ENCODE results near the gene RB1.
"Not testable (repeated sequence)": the region's sequence is repeated elsewhere in the genome, so short reads cannot be mapped to it uniquely, and the experiment has no call there.

The RB1 gene

DNA sequence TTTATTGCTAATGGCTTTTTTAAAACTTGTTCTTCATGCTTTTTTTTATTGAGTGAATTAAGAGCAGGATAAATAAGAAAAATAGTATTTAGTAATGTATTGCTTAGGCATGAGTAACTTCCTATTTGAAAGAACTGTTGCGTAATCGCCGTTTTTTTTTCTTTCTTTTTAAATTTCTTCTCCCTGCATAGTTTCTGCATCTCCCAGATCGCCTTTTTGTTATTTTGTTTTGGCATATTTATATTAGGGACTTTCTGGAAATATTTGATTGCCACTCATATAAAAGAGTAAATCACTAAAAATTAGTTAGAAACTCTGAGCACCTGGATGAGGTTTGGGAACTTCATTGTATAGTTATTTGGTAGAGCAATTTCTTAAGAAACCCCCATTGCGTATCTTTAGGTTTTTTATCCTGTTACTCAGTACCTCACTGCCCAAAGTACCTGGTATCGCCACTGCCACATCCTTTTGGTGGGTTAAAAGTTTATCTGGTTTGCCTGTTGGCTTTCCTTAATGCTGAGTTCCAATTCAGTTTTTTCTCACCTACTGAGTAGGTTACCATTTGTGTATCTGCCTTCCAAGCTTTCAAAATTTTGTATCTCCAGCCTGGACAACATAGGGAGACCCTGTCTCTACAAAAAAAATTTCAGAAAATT lies 145.5 kb downstream of the RB1 start:
- peak; percentile 29 for DNase-seq (ENCODE audit: low read depth, low spot score)

DNA sequence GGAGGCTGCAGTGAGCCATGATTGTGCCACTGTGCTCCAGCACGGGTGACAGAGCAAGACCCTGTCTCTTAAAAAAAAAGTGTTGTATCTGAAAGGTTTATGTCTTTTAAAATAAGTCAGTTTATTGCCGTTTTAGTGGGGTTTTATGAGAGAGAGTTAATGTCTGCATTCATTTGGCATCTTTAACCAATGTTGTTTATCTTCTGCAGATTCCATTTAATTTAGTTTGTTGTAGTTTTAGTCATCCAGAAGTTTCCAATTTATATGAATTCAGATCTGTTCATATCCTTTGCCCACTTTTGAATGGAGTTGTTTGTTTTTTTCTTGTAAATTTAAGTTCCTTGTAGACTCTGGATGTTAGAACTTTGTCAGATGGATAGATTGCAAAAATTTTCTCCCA lies 146.1 kb downstream of the RB1 start:
- DNase-seq (ENCODE audit: low read depth, low spot score), result no peak

GRCh38 chr13:48451196-48451595 lies 147.6 kb downstream of the RB1 start:
- not testable (repeated sequence) for DNase-seq (ENCODE audit: low read depth, low spot score)

- DNase-seq (ENCODE audit: low read depth, low spot score), result no peak
These were observed 153.0 kb downstream of the RB1 start for GRCh38 chr13:48456546-48456945.

DNA sequence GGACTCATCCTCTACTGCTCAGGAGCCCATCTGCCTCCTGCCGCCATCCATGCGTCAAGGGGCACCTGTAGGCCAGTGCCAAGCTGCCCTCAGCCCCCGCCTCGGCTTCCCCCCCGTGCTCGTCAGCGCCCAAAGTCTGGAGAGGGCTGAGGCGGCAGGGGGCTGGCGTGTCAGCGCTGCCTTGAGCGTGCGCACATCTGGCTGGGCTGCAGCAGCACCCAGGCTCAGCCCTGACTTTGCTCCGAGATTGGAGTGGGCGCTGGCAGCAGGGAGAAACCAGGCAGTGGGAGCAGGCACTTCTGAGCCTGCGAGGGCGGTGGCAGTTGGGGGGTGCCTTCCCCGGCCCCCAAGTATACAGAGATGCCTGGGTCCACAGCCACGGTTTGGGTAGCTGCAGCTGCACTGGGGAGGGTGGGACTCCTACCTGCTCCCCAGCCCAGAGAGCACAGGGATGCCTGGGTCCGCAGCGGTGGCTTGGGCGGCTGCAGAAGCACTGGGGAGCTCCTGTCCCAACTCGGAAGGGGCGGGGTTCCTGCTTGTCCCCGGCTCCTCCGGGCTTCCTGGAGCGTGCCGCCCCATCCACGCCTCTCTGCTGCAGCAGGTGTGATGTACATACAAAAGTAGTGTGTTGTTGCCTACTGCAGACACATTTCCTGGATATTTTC lies 154.2 kb downstream of the RB1 start:
- no peak for DNase-seq (ENCODE audit: low read depth, low spot score)

DNA sequence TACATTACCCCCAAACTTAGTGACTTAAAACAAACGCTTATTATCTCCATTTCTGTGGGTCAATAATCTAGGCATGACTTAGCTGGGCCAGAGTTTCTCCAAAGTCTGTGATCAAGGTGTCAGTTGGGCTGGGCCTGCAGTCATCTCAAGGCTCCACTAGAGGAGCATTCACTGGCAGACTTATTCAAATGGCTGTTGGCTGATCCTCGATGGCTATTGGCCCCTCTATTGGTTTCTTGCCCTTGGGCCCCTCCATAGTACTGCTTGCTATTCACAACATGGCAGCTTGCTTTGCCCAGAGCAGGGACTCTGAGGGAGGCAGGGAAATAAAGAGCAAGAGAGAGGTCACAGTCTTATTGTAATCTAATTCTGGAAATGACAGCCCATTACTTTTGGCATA lies 171.7 kb downstream of the RB1 start:
- DNase-seq (ENCODE audit: low read depth, low spot score), result no peak

DNA sequence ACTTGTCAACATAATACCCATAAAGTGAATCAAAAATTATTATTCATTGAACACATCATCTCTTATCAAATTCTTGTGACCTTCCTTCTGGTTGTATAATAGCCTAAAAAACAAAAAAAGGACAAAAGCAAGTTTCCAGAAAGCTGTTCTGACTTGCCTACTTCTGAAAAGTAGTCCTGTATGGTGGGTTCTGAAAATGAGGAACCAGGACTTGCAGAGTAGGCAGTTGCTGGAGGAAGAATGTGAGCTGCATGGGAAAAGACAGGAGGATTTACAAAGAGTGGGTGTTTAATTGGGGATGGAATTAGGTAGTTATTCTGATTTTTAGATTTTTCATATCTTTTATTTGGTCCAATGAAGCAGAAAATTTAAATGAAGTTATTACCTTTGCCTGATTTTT lies 172.7 kb downstream of the RB1 start:
- DNase-seq (ENCODE audit: low read depth, low spot score), result no peak

GRCh38 chr13:48476686-48477085 lies 173.1 kb downstream of the RB1 start:
- DNase-seq (ENCODE audit: low read depth, low spot score), result no peak

DNA sequence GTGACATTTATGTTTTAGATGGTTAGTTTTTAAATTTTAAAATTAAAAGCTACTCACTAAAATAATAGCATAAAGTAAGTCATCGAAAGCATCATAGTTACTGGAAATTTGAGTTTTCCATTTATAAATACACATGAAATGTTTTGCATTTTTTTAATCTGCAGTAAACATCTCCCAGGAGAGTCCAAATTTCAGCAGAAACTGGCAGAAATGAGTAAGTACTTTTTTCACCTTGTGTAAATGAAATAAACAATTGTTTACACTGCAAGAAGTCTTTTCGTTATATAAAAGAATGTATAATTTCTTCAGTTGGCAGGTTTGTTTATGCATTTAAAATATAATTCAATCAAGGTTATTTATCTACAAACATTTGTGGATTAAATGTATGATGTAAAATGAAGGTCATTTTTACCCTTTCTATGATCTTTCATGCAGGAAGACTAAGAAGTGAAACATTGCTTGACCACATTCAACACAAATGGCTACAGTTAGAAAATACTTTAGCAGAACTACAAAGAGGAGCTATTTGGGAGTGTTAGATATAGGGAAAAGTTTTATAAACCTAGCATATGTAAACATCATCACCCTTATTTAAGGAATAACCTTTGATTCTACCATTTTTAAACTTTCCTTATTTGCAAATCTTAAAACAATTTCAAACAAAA lies 173.8 kb downstream of the RB1 start:
- DNase-seq (ENCODE audit: low read depth, low spot score), result no peak

DNA sequence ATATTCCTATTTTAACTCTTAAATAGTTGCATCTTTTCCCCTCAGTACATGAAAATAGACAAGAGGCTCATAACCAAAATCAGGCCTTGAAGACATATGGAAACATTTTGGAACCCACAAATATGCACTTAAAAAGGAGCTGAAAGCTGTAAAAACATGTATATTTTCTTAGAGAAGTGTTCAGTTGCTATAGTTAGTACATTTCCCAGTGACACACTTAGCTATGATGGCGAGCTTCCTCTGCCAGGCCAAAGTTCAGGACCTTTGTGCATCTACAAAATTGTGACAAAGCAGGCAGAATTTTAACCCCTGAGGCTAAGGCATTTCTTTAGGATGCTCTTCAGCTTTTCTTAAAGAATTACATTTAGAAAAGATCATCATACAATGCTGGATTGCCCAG lies 174.8 kb downstream of the RB1 start:
- DNase-seq (ENCODE audit: low read depth, low spot score), result peak; percentile 70

DNA sequence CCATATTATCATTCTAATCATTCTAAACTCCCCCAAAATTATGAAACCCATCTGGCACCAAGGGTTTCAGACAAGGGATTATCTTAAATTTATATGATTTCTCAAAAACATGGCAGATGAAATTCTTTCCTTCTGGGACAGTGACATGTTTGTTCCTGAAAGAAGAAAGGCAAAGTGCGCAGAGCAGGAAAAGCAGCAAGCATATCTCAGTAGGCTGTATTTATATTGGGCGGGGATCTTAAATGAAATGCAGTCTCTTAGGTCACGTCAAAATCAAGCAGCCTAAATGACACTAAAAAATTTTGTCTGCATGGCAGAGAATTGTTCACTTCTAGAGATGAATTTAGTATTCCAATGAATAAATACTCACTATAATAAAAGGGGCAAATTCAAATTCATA lies 180.0 kb downstream of the RB1 start:
- DNase-seq (ENCODE audit: low read depth, low spot score), result no peak

DNA sequence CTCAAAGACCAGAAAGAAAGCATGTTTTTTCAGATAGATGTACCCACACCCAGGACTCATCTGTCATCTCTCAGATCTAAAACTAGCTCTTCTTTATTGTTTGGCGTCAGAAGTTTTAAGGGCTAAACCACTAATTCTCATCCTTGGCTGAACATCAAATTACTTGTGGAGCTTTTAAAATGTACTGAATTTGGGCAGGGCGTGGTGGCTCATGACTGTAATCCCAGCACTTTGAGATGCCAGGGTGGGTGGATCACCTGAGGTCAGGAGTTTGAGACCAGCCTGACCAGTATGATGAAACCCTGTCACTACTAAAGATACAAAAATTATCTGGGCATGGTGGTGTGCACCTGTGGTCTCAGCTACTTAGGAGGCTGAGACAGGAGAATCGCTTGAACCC lies 181.9 kb downstream of the RB1 start:
- no peak for DNase-seq (ENCODE audit: low read depth, low spot score)

- no peak for DNase-seq (ENCODE audit: low read depth, low spot score)
These were observed 182.8 kb downstream of the RB1 start for GRCh38 chr13:48486362-48486761.

DNA sequence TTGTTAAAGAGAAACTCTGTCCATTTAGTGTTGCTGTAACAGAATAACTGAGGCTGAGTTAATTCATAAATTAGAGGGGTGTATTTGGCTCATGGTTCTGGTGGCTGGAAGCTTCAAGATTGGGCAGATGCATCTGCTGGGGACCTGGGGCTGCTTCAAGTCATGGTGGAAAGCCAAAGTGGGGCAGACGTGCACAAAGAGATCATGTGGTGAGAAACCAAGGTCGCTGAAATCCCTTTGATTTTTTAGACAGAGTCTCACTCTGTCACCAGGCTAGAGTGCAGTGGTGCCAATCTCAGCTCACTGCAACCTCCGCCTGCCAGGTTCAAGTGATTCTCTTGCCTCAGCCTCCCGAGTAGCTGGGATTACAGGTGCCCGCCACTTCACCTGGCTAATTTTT lies 183.3 kb downstream of the RB1 start:
- no peak for DNase-seq (ENCODE audit: low read depth, low spot score)

- DNase-seq (ENCODE audit: low read depth, low spot score), result no peak
These were observed 184.4 kb downstream of the RB1 start for GRCh38 chr13:48487968-48488367.

DNA sequence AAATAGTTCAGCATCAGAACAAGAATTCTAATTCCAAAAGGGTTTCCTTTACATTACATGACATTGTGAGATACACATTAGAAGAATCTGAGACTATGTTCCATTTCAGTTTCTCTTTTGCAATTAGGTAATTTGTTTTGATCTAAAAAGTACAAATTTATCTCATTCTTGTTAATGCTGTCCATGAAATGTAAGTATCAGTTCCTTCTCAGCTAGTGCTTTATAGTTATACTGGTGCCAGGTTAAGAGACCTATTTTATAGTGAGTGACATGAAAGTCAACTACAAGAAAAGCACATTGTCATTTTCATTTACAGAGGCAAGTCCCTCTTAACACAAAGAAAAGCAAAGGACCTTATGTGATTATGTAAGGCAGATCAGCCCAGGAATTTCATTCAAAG lies 185.4 kb downstream of the RB1 start:
- no peak for DNase-seq (ENCODE audit: low read depth, low spot score)

- DNase-seq (ENCODE audit: low read depth, low spot score), result no peak
These were observed 186.1 kb downstream of the RB1 start for GRCh38 chr13:48489666-48490065.

DNA sequence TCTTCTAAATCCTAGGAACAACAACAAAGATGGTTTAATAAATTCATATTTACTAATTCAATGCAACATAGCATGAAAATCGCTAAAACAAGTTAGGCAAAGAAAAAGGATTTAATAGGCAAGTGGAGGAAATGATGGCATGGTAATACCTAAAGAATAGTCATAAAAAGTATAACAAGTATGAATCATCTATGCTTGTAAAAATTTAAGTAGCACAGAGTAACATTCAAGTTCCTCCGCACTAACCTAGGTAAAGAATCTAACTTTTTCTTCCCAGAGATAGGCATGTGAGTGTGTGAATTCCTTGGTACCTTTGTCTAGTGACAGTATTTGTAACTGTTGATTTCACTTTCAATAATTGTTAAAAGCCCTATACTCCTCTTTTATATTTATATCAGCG lies 186.7 kb downstream of the RB1 start:
- no peak for DNase-seq (ENCODE audit: low read depth, low spot score)

DNA sequence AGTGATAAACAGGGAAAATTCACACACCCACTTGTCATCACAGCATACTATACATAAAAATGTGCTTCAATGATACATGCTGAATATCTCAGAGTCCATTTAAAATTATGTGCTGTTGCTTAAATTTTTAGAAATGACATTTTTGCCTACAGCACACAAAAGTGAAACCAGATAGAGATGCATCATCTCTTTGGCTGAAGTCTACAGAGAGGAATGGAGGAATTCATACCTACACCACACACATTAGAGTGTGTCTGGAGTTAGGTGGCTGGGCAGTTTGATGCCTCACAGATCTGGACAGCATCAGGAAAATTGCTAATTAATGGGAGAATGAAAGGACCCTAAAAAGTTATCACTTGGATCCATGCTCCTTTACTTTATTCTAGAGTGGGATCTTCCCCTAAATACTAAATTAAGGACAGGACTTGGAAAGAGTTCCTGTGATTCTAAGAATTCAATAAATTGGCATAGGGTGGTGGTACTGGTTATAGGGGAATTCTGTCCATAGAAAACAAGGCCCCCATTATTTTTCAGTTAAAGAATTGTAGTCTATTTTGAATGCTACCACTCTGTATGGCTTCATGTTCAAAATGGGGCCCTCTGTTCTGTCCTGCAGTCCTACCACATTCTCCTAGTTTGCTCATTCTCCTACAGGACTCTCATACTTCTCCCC lies 188.0 kb downstream of the RB1 start:
- DNase-seq (ENCODE audit: low read depth, low spot score), result no peak

- DNase-seq (ENCODE audit: low read depth, low spot score), result no peak
These were observed 188.5 kb downstream of the RB1 start for GRCh38 chr13:48492096-48492440.

GRCh38 chr13:48492470-48493065 lies 189.0 kb downstream of the RB1 start:
- no peak for DNase-seq (ENCODE audit: low read depth, low spot score)

DNA sequence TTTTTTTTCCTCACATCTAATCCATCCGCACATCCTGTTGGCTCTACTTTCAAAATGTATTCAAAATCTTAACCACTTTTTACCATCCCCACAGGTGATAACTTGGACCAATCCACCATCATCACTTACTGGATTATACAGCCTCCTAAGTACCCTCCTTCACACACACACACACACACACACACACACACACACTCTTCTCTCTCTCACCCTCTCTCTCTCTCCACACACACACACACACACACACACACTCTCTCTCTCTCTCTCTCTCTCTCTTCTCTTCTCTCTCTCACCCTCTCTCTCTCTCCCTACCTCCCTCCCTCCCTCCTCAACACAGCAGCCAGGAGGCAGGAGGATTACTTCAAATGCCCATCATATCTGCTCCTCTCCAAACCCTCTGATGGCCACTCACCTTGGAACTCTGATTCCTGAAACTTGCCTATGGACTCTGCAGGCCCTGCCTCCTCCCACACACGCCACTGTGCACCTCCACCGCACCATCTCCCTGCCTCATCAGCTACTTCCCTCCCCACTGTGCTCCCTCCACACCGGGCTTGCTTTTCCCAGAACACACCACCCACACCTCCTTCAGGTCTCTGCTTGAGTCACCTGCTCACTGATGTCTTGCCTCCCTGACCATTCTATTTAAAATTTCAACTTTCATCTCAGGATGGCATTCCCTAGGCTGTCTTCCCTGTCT lies 189.7 kb downstream of the RB1 start:
- DNase-seq (ENCODE audit: low read depth, low spot score), result no peak

Measured in smooth muscle cell of the brain vasculature (primary cell).